ENCODE measurements around the gene COPZ1. TPM values are rescaled to one million over a fixed set of nuclear protein-coding genes. Genes with fewer than 3 reads are reported as not detected.

COPZ1 gene
- total and polyA plus RNA-seq, 9 of the 15 experiments (the other 6 are each of a cell fraction or from before 2014, with no cell fraction given), result 137 to 487 (median 233) TPM

DNA sequence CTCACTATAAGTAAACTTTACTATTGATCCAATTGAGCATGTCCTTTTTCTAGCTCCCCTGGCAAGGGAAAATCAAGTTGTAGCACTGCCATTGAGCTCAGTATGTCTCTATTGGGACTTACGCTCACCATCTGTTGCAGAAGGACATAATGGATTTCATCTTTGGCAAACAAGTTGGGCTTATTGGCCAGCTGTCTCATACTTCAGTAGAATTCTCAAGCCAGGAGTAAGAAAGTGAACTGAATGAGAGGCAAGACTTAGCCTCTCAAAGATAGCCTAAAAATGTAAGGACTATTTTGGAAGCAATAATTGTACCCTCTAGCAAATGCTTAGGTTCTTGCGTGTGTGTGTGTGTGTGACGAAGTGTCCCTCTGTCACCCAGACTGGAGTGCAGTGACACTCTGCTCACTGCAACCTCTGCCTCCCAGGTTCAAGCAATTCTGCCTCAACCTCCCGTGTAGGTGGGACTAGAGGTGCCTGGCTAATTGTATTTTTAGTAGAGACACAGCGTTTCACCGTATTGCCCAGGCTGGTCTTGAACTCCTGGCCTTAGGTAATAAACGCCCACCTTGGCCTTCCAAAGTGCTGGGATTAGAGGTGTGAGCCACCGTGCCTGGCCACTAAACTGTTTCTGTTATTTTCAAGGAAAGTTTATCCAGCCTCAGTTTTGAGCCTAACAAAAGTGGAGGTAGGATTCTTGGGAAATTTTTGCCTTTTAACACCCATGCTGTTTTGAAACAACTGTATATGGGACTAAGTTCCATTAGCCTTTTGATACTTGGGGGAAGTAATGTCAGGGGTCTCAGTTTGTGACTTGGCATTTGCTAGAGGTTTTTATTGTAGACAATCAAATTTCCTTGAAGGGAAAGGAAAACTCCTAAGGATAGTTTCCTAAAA is 37.4 kb upstream of the COPZ1 start (continued):
- TF ChIP-seq ARID2 (IDR thresholded peaks at IDR 0.05), result no peak
- no peak for TF ChIP-seq BCOR (IDR thresholded peaks at IDR 0.05)
- TF ChIP-seq EGR1 (conservative IDR thresholded peaks at IDR 0.05), result peak; percentile 42; the same call in 1 of the 2 replicates
- 0 out of 4 replicates have a peak, but pooled peaks of 1 of the 2 experiments have one; percentile 6 for TF ChIP-seq SRF (CRISPR knock-in tag; IDR thresholded peaks at IDR 0.05)
- peak; percentile 69; the same call in 1 of the 2 replicates for TF ChIP-seq LCOR (CRISPR knock-in tag; IDR thresholded peaks at IDR 0.05)
- no peak for TF ChIP-seq SP2 (IDR thresholded peaks at IDR 0.05; ENCODE audit: extremely low read depth, low read depth, low read length, poor library complexity, severe bottlenecking)
- TF ChIP-seq CREB1 (IDR thresholded peaks at IDR 0.05), result peak; percentile 27; the same call in 1 of the 2 replicates
- TF ChIP-seq CREB1 (CRISPR knock-in tag; IDR thresholded peaks at IDR 0.05), result 0 out of 2 replicates have a peak, but pooled peaks have one; percentile 52
- TF ChIP-seq TCF3 (CRISPR knock-in tag; IDR thresholded peaks at IDR 0.05), result no peak
- TF ChIP-seq, protein P1, sequence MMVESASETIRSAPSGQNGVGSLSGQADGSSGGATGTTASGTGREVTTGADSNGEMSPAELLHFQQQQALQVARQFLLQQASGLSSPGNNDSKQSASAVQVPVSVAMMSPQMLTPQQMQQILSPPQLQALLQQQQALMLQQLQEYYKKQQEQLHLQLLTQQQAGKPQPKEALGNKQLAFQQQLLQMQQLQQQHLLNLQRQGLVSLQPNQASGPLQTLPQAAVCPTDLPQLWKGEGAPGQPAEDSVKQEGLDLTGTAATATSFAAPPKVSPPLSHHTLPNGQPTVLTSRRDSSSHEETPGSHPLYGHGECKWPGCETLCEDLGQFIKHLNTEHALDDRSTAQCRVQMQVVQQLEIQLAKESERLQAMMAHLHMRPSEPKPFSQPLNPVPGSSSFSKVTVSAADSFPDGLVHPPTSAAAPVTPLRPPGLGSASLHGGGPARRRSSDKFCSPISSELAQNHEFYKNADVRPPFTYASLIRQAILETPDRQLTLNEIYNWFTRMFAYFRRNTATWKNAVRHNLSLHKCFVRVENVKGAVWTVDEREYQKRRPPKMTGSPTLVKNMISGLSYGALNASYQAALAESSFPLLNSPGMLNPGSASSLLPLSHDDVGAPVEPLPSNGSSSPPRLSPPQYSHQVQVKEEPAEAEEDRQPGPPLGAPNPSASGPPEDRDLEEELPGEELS (CRISPR knock-in tag; IDR thresholded peaks at IDR 0.05; ENCODE audit: borderline replicate concordance), result 0 out of 2 replicates have a peak, but pooled peaks have one; percentile 48
- no peak for TF ChIP-seq FOXA1 (IDR thresholded peaks at IDR 0.05; ENCODE audit: borderline replicate concordance)
- TF ChIP-seq, protein P2, sequence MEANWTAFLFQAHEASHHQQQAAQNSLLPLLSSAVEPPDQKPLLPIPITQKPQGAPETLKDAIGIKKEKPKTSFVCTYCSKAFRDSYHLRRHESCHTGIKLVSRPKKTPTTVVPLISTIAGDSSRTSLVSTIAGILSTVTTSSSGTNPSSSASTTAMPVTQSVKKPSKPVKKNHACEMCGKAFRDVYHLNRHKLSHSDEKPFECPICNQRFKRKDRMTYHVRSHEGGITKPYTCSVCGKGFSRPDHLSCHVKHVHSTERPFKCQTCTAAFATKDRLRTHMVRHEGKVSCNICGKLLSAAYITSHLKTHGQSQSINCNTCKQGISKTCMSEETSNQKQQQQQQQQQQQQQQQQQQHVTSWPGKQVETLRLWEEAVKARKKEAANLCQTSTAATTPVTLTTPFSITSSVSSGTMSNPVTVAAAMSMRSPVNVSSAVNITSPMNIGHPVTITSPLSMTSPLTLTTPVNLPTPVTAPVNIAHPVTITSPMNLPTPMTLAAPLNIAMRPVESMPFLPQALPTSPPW (CRISPR knock-in tag; IDR thresholded peaks at IDR 0.05), result no peak; the same call in 1 of the 2 replicates
- TF ChIP-seq, protein P3, sequence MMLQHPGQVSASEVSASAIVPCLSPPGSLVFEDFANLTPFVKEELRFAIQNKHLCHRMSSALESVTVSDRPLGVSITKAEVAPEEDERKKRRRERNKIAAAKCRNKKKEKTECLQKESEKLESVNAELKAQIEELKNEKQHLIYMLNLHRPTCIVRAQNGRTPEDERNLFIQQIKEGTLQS (IDR thresholded peaks at IDR 0.05), result no peak
- TF ChIP-seq, protein P3 (CRISPR knock-in tag; conservative IDR thresholded peaks at IDR 0.05), result peak; percentile 34; the same call in 1 of the 2 replicates
- TF ChIP-seq SPI1 (IDR thresholded peaks at IDR 0.05; ENCODE audit: borderline replicate concordance, low read depth, low read length), result no peak
- TF ChIP-seq PML (IDR thresholded peaks at IDR 0.05; ENCODE audit: low read length), result peak; percentile 83
- TF ChIP-seq ZKSCAN3 (CRISPR knock-in tag; IDR thresholded peaks at IDR 0.05), result no peak
- TF ChIP-seq ZNF707 (CRISPR knock-in tag; conservative IDR thresholded peaks at IDR 0.05), result no peak
- no peak for TF ChIP-seq NFE2 (IDR thresholded peaks at IDR 0.05; ENCODE audit: low read depth)
- TF ChIP-seq ZBTB26 (CRISPR knock-in tag; IDR thresholded peaks at IDR 0.05), result peak; percentile 19; the same call in 1 of the 2 replicates
- no peak for TF ChIP-seq PHB2 (IDR thresholded peaks at IDR 0.05; ENCODE audit: low read depth)
- no peak for TF ChIP-seq NFRKB (IDR thresholded peaks at IDR 0.05; ENCODE audit: low read depth)
- TF ChIP-seq ERF (CRISPR knock-in tag; IDR thresholded peaks at IDR 0.05), result 0 out of 2 replicates have a peak, but pooled peaks have one; percentile 82
- 0 out of 2 replicates have a peak, but pooled peaks have one; percentile 46 for TF ChIP-seq GABPB1 (CRISPR knock-in tag; IDR thresholded peaks at IDR 0.05)
